IPS-11a (cell line): Measurements from ENCODE around the gene EPHA6.
"Not testable (repeated sequence)": the region's sequence is repeated elsewhere in the genome, so short reads cannot be mapped to it uniquely, and the experiment has no call there.

Source experiments
- H3K4me3 ChIP-seq: one replicate; pipeline ENCODE4 v1.5.1; 2013; ENCODE audit warnings: low read depth, low read length, control low read depth

The EPHA6 gene

DNA sequence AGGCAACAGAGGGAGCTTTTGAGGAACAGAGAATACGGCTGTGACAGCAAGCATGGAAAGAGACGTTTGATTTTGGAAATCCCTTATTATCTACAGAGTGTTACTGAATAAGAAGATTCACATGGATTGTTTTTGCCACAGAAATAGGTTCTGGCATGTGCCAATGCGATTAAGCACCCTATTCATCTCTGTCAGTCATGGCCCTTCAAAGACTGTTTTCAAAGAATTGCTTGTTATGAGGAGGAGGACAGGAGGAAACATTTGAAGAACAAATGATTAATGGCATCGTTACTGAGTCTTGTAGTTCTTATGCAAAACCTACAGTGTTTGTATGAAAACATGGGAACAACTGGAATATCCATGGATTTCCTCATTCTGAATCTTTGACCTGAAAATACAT, 86.2 kb downstream of the EPHA6 start:
- no peak overlapping the region for H3K4me3 ChIP-seq

DNA sequence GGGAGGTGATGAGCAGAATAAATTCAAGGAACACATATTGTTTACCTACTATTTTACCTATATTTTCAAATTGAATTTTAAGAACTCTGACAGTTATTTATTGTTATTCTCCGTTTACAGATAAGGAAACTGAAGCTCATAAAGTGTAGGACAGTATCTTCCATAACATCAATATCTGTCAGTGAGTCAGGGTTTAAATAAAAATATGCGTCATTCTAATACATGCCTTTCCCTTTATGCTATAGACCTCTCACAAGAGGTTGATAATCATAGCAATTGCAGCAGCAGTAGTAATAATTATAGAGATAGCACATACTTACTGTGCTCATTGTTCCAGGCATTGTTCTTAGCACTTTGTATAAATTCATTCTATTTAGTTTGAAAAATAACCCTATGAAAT, 101.1 kb downstream of the EPHA6 start:
- no peak overlapping the region for H3K4me3 ChIP-seq

DNA sequence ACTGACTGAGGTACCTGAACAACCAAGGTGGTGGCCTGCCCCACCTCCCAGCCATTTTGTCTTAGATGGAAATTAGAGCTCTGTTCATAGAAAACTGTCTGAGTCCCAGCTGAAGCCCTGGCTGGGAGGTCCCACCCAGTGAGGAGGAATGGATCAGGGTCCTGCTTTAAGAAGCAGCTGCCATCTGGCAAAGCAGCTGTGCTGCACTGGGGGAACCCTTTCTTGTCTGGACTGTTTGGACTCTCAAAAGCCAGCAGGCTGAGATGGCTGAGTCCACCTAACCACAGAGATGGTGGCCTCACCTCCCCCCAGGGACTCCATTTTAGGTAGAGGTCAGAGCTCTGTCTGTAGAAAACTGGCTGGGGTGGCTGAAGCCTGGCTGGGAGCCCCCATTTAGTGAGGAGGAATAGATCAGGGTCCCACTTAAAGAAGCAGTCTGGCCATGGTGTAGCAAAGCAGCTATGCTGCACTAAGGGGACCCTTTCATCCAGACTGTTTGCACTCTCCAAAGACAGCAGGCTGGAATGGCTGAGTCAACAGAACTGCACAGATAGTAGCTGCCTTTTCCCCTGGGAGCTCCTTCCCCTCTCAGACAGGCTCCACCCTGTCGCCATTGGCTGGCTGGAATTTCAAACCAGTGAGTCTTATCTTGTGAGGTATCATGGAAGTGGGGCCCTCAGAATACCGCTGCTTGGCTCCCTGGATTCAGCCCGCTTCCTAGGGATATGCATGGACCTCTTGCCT, 116.9 kb downstream of the EPHA6 start:
- no peak overlapping the region for H3K4me3 ChIP-seq

DNA sequence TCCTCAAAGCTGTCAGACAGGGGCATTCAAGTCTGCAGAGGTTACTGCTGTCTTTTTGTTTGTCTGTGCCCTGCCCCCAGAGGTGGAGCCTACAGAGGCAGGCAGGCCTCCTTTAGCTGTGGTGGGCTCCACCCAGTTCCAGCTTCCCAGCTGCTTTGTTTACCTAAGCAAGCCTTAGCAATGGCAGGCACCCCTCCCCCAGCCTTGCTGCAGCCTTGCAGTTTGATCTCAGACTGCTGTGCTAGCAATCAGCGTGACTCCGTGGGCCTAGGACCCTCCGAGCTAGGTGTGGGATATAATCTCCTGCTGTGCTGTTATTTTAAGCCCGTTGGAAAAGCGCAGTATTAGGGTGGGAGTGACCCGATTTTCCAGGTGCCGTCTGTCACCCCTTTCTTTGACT, 127.7 kb downstream of the EPHA6 start:
- H3K4me3 ChIP-seq, result not testable (repeated sequence)

- no peak overlapping the region for H3K4me3 ChIP-seq
Measured at GRCh38 chr3:96958856-96959255, 144.5 kb downstream of the EPHA6 start.

GRCh38 chr3:96959474-96959873, 145.1 kb downstream of the EPHA6 start:
- no peak overlapping the region for H3K4me3 ChIP-seq

DNA sequence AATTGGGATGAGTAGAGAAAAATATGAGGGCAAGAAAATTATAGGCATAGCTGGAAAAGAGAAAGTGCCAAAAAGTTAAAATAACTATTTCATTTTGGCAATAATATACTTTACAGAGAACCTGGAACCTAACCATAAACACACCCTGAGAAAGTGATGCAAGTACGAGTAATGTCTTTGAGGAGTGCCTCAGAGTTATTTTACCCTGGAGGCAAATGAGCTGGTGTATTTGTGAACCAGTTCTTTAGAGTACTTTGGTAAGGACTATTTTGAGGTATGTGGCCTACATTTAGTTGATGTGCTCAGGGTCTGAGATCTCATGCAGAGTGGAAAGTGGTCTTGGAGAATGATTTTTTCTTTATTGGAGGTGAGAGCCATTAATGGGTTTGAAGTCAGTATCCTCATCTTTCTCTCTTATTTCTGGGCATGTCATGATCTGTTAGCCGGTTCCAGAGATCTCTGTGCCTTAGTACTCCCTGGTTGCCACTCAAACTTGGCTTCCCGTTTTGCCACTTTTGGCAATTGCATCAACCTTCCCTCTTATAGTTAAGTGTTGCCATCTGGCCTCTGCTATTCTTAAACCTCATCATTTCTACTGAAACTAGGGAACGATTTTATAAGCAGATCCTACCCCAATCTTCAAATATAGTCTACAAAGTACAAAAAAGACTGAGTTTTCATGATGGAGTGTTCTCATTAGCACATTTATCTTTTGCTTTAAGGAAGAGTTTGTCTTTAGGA, 145.7 kb downstream of the EPHA6 start:
- no peak overlapping the region for H3K4me3 ChIP-seq

- H3K4me3 ChIP-seq, result no peak overlapping the region
Measured at GRCh38 chr3:96960661-96961330, 146.4 kb downstream of the EPHA6 start.

- H3K4me3 ChIP-seq, result no peak overlapping the region
Measured at GRCh38 chr3:96961576-96961975, 147.2 kb downstream of the EPHA6 start.

- H3K4me3 ChIP-seq, result no peak overlapping the region
Measured at GRCh38 chr3:96966181-96966929, 152.0 kb downstream of the EPHA6 start.

- H3K4me3 ChIP-seq, result no peak overlapping the region
Measured at GRCh38 chr3:96970211-96970610, 155.8 kb downstream of the EPHA6 start.

DNA sequence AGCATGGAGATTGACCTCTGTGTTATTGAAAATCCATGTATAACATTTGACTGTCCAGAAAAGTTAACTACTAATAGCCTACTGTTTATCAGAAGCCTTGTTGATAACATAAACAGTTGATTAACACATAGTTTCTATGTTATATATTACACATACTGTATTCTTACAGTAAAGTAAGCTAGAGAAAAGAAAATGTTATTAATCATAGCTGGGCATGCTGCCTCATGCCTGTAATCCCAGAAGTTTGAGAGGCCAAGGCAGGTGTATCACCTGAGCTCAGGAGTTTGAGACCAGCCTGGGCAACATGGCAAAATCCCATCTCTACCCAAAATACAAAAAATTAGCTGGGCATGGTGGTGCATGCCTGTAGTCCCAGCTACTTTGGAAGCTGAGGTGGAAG, 163.3 kb downstream of the EPHA6 start:
- no peak overlapping the region for H3K4me3 ChIP-seq

DNA sequence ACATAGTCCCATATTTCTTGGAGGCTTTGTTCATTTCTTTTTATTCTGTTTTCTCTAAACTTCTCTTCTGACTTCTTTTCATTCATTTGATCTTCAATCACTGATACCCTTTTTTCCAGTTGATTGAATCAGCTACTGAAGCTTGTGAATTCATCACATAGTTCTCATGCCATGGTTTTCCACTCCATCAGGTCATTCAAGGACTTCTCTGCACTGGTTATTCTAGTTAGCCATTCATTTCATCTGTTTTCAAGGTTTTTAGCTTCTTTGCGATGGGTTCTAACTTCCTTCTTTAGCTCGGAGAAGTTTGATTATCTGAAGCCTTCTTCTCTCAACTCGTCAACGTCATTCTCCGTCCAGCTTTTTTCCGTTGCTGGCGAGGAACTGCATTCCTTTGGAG, 169.3 kb downstream of the EPHA6 start:
- H3K4me3 ChIP-seq, result not testable (repeated sequence)

GRCh38 chr3:96986241-96986640, 171.8 kb downstream of the EPHA6 start:
- no peak overlapping the region for H3K4me3 ChIP-seq

- H3K4me3 ChIP-seq, result no peak overlapping the region
Measured at GRCh38 chr3:96991231-96991630, 176.8 kb downstream of the EPHA6 start.

GRCh38 chr3:96991800-96992365, 177.5 kb downstream of the EPHA6 start:
- H3K4me3 ChIP-seq, result no peak overlapping the region

- no peak overlapping the region for H3K4me3 ChIP-seq
Measured at GRCh38 chr3:96994988-96995387, 180.6 kb downstream of the EPHA6 start.

GRCh38 chr3:96996009-96996408, 181.6 kb downstream of the EPHA6 start:
- no peak overlapping the region for H3K4me3 ChIP-seq

DNA sequence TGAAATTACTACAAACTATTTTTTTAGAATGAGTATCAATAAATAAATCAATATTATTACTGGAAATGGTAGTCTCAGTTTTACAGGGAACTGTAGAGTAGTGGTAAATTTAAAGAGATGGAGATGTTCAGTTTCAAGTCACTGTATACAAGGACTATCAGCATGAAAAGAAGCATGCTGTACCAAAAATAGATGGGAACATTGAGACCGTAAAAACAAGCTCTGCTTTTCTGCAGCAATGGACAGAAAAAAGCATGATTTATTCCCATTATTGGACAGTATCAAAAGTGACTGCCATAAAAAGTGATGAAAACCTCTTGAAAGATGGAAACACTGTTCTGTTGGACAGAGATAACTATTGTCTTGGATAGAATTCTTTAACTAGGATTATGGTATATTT, 187.2 kb downstream of the EPHA6 start:
- no peak overlapping the region for H3K4me3 ChIP-seq

GRCh38 chr3:97009427-97010019, 195.1 kb downstream of the EPHA6 start:
- no peak overlapping the region for H3K4me3 ChIP-seq
